Measurements from ENCODE around the gene SNX8. TPM values are rescaled to one million over a fixed set of nuclear protein-coding genes. Genes with fewer than 3 reads are reported as not detected.

The SNX8 gene
- total and polyA plus RNA-seq, 5 donors, result 32.3 to 44.5 (median 37.6) TPM

DNA sequence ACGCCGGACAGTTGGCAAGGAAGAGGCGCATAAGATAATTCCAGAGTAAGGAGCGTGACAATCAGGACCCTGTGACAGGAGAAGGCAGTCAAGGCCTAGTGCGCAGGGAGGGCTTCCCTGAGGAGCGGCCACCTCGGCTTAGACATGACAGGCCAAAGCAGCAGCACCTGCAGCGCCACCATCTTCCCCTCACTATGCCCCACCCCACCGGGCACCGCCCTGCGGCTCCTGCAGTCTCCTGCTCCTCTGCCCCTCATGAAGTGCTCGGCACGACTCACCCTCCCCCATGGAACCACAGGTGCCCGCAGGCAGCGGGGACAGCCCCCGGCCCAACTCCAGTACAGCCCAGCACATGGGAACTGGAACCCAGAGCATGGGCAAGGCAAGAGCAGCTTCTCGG, 93.3 kb downstream of the SNX8 start:
- DNase-seq (no peak), ATAC-seq (no peak)
- Histone ChIP-seq H3K27ac (ENCODE audit: low read length) (no peak overlapping the region), H3K9me3 (ENCODE audit: control insufficient read depth, low read length) (no peaks in the 10 kb centered on the region), H3K4me3 (ENCODE audit: low read length) (no peak overlapping the region), H3K27me3 (ENCODE audit: control insufficient read depth, insufficient read depth) (no peaks in the 10 kb centered on the region), H3K4me1 (ENCODE audit: control insufficient read depth, insufficient read depth, low read length) (no peaks in the 10 kb centered on the region)
- intact Hi-C loops (cut with DNase I), result no loop called here
- WGBS, result 88% methylated on average over 17 of the region's 17 CpGs

- no peak overlapping the region for H3K27ac ChIP-seq (ENCODE audit: low read length)
- ATAC-seq (no peak), DNase-seq (no peak)
- no peaks in the 10 kb centered on the region for H3K27me3 ChIP-seq (ENCODE audit: control insufficient read depth, insufficient read depth)
- H3K4me1 ChIP-seq (ENCODE audit: control insufficient read depth, insufficient read depth, low read length), result no peaks in the 10 kb centered on the region
- H3K9me3 ChIP-seq (ENCODE audit: control insufficient read depth, low read length), result no peaks in the 10 kb centered on the region
- WGBS, result 92% methylated on average over 16 of the region's 16 CpGs
- intact Hi-C loops (cut with DNase I), result no loop called here
- no peak overlapping the region for H3K4me3 ChIP-seq (ENCODE audit: low read length)
Observed at GRCh38 chr7:2220506-2220905, 93.7 kb downstream of the SNX8 start.

- Histone ChIP-seq H3K4me3 (ENCODE audit: low read length) (no peak overlapping the region), H3K9me3 (ENCODE audit: control insufficient read depth, low read length) (no peaks in the 10 kb centered on the region), H3K4me1 (ENCODE audit: control insufficient read depth, insufficient read depth, low read length) (no peaks in the 10 kb centered on the region), H3K27me3 (ENCODE audit: control insufficient read depth, insufficient read depth) (no peaks in the 10 kb centered on the region), H3K27ac (ENCODE audit: low read length) (no peak overlapping the region)
- intact Hi-C loops (cut with DNase I), result no loop called here
- WGBS, result 94% methylated on average over 19 of the region's 19 CpGs
- no peak for ATAC-seq
- DNase-seq, result peak in 1 of 3 donors; percentile 15
Observed at GRCh38 chr7:2220030-2220429, 94.2 kb downstream of the SNX8 start.

DNA sequence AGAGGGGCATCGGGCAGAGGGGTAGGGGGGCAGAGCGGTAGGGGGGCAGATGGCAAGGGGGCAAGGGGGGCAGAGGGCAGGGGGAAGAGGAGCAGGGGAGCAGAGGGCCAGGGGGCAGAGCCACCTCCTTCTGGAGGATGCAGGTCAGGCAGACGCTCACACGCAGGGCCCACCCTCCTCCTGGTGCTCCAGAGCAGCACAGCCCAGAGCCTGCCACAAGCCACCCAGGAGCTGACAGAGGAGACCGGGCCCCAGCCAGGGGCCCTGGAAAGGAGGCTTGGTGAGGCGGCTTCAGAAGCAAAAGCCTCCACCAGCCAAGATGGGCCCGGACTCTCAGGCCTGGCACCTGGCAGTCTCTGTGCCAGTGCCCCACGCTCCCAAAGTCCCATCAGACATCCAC, 94.6 kb downstream of the SNX8 start:
- Histone ChIP-seq H3K27ac (ENCODE audit: low read length) (no peak overlapping the region), H3K9me3 (ENCODE audit: control insufficient read depth, low read length) (no peaks in the 10 kb centered on the region), H3K4me3 (ENCODE audit: low read length) (no peak overlapping the region), H3K4me1 (ENCODE audit: control insufficient read depth, insufficient read depth, low read length) (no peaks in the 10 kb centered on the region), H3K27me3 (ENCODE audit: control insufficient read depth, insufficient read depth) (no peaks in the 10 kb centered on the region)
- peak in 1 of 3 donors; percentile 27 for DNase-seq
- no peak for ATAC-seq
- intact Hi-C loops (cut with DNase I), result loop anchor here in 2 of 4 donors (10.0 kb wide), 2 partner anchors 575 to 645 kb away; partner anchors contain the start of gene PSMG3 (in 1 of the 2)
- 94% methylated on average over 8 of the region's 8 CpGs for WGBS

- peak in 2 of 3 donors; percentile 35 to 52 for DNase-seq
Observed at GRCh38 chr7:2219136-2219535, 95.1 kb downstream of the SNX8 start.

DNA sequence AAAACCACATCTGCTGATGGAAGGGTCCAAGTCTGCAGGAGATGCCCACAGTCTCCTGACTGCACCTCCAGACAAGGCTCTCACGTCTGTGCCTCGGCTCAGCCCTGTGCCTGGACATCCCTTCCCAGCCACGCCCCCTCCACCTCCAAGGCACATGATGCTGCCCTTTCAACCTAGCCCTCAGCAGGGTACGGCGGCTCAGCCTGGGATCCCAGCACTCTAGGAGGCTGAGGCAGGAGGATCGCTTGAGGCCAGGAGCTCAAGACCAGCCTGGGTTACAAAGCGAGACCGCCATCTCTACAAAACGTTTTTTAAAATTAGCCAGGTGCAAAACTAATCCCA, 95.8 kb downstream of the SNX8 start:
- intact Hi-C loops (cut with DNase I), result loop anchor here in 2 of 4 donors (10.0 kb wide), 2 partner anchors 574 to 644 kb away; partner anchors contain the start of gene PSMG3 (in 1 of the 2)
- DNase-seq (peak in 2 of 3 donors; percentile 37 to 48), ATAC-seq (no peak)
- H3K9me3 ChIP-seq (ENCODE audit: control insufficient read depth, low read length), result no peaks in the 10 kb centered on the region
- H3K27ac ChIP-seq (ENCODE audit: low read length), result no peak overlapping the region
- WGBS, result 91% methylated on average over 9 of the region's 9 CpGs
- no peak overlapping the region for H3K4me3 ChIP-seq (ENCODE audit: low read length)
- H3K4me1 ChIP-seq (ENCODE audit: control insufficient read depth, insufficient read depth, low read length), result peaks cover 4% of the 10 kb centered on the region
- no peaks in the 10 kb centered on the region for H3K27me3 ChIP-seq (ENCODE audit: control insufficient read depth, insufficient read depth)

More at GRCh38 chr7:2219136-2219535, 95.1 kb downstream of the SNX8 start:
- Histone ChIP-seq H3K9me3 (ENCODE audit: control insufficient read depth, low read length) (no peaks in the 10 kb centered on the region), H3K4me3 (ENCODE audit: low read length) (no peak overlapping the region), H3K27ac (ENCODE audit: low read length) (no peak overlapping the region), H3K4me1 (ENCODE audit: control insufficient read depth, insufficient read depth, low read length) (peaks cover 4% of the 10 kb centered on the region), H3K27me3 (ENCODE audit: control insufficient read depth, insufficient read depth) (no peaks in the 10 kb centered on the region)
- intact Hi-C loops (cut with DNase I), result loop anchor here in 2 of 4 donors (10.0 kb wide), 2 partner anchors 574 to 644 kb away; partner anchors contain the start of gene PSMG3 (in 1 of the 2)
- WGBS, result 91% methylated on average over 15 of the region's 15 CpGs
- no peak for ATAC-seq

- Histone ChIP-seq H3K9me3 (ENCODE audit: control insufficient read depth, low read length) (no peaks in the 10 kb centered on the region), H3K27me3 (ENCODE audit: control insufficient read depth, insufficient read depth) (no peaks in the 10 kb centered on the region), H3K4me1 (ENCODE audit: control insufficient read depth, insufficient read depth, low read length) (peaks cover 4% of the 10 kb centered on the region), H3K27ac (ENCODE audit: low read length) (no peak overlapping the region), H3K4me3 (ENCODE audit: low read length) (no peak overlapping the region)
- 88% methylated on average over 19 of the region's 19 CpGs for WGBS
- intact Hi-C loops (cut with DNase I), result loop anchor here in 2 of 4 donors (10.0 kb wide), 2 partner anchors 573 to 643 kb away; partner anchors contain the start of gene PSMG3 (in 1 of the 2)
- no peak for ATAC-seq
- DNase-seq, result peak in 2 of 3 donors; percentile 28 to 38
Observed at GRCh38 chr7:2217716-2218443, 96.4 kb downstream of the SNX8 start.

GRCh38 chr7:2217206-2217605, 97.0 kb downstream of the SNX8 start:
- intact Hi-C loops (cut with DNase I), result loop anchor here in 2 of 4 donors (10.0 kb wide), 2 partner anchors 572 to 642 kb away; partner anchors contain the start of gene PSMG3 (in 1 of the 2)
- Histone ChIP-seq H3K4me1 (ENCODE audit: control insufficient read depth, insufficient read depth, low read length) (peaks cover 4% of the 10 kb centered on the region), H3K4me3 (ENCODE audit: low read length) (no peak overlapping the region), H3K27me3 (ENCODE audit: control insufficient read depth, insufficient read depth) (no peaks in the 10 kb centered on the region), H3K9me3 (ENCODE audit: control insufficient read depth, low read length) (no peaks in the 10 kb centered on the region), H3K27ac (ENCODE audit: low read length) (no peak overlapping the region)
- WGBS, result 84% methylated on average over 10 of the region's 10 CpGs
- peak in 2 of 3 donors; percentile 9 to 32 for DNase-seq
- no peak for ATAC-seq

GRCh38 chr7:2215851-2216250, 98.4 kb downstream of the SNX8 start:
- intact Hi-C loops (cut with DNase I), result loop anchor here in 2 of 4 donors (10.0 kb wide), 2 partner anchors 571 to 641 kb away; partner anchors contain the start of gene PSMG3 (in 1 of the 2)
- DNase-seq (peak in 2 of 3 donors; percentile 5 to 43), ATAC-seq (no peak)
- Histone ChIP-seq H3K4me1 (ENCODE audit: control insufficient read depth, insufficient read depth, low read length) (peaks cover 4% of the 10 kb centered on the region), H3K27ac (ENCODE audit: low read length) (no peak overlapping the region), H3K27me3 (ENCODE audit: control insufficient read depth, insufficient read depth) (no peaks in the 10 kb centered on the region), H3K4me3 (ENCODE audit: low read length) (no peak overlapping the region), H3K9me3 (ENCODE audit: control insufficient read depth, low read length) (no peaks in the 10 kb centered on the region)
- WGBS, result 94% methylated on average over 17 of the region's 17 CpGs

- Histone ChIP-seq H3K27ac (ENCODE audit: low read length) (peak overlapping the region; percentile 89), H3K27me3 (ENCODE audit: control insufficient read depth, insufficient read depth) (no peaks in the 10 kb centered on the region), H3K4me3 (ENCODE audit: low read length) (no peak overlapping the region), H3K9me3 (ENCODE audit: control insufficient read depth, low read length) (no peaks in the 10 kb centered on the region), H3K4me1 (ENCODE audit: control insufficient read depth, insufficient read depth, low read length) (peaks cover 4% of the 10 kb centered on the region)
- ATAC-seq (peak; percentile 42 to 61), DNase-seq (peak in 2 of 3 donors; percentile 31 to 57)
- 76% methylated on average over 9 of the region's 9 CpGs for WGBS
- intact Hi-C loops (cut with DNase I), result loop anchor here in 2 of 4 donors (10.0 kb wide), 2 partner anchors 570 to 640 kb away; partner anchors contain the start of gene PSMG3 (in 1 of the 2)
Observed at GRCh38 chr7:2214636-2215035, 99.6 kb downstream of the SNX8 start.

DNA sequence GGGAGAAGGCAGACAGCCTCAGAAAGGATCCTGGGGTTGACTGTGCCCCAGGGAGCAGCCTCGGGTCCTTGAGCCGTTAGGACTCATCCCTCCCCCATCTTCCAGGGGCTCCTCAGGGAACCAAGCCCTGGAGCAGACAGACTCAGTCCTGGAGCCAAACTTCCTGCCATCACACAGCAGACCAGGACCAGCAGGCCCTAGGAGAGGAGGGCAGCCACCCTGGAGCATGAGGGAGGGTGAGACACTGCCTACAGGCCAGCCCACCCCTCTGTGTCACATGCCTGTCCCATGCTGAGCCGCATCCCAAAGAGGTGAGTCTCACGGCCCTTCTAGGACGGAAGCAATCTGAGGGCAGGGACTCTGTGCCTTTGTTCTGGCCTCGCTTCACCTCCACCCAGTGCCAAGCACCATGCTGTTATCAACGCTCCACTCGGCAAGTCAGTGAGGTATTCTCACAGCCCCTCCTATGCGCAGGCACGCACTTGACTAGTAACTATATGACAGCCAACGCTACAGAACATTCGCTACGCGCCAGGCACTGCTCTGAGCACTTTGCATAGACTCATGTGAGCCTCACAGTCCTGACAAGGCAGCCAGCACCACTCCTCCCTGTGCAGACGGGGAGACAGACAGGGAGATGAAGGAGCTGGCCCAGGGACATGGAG, 100.6 kb downstream of the SNX8 start:
- H3K4me1 ChIP-seq (ENCODE audit: control insufficient read depth, insufficient read depth, low read length), result peaks cover 4% of the 10 kb centered on the region
- peak; percentile 75 to 86 for ATAC-seq
- no peak overlapping the region for H3K4me3 ChIP-seq (ENCODE audit: low read length)
- no peaks in the 10 kb centered on the region for H3K9me3 ChIP-seq (ENCODE audit: control insufficient read depth, low read length)
- H3K27ac ChIP-seq (ENCODE audit: low read length), result peak overlapping the region; percentile 90
- intact Hi-C loops (cut with DNase I), result loop anchor here in 2 of 4 donors (10.0 kb wide), 2 partner anchors 569 to 639 kb away; partner anchors contain the start of gene PSMG3 (in 1 of the 2)
- H3K27me3 ChIP-seq (ENCODE audit: control insufficient read depth, insufficient read depth), result no peaks in the 10 kb centered on the region
- 72% methylated on average over 15 of the region's 15 CpGs for WGBS
- DNase-seq, result peak; percentile 56 to 84 (median 80)
